ENCODE data around the gene ISOC2. TPM values are rescaled to one million over a fixed set of nuclear protein-coding genes. Genes with fewer than 3 reads are reported as not detected.
A peak's percentile ranks its signal among the peaks of the same experiment; 100 is the strongest.

The ISOC2 gene
- total RNA-seq, 1 donor from 2014 or later = 39.8 TPM

DNA sequence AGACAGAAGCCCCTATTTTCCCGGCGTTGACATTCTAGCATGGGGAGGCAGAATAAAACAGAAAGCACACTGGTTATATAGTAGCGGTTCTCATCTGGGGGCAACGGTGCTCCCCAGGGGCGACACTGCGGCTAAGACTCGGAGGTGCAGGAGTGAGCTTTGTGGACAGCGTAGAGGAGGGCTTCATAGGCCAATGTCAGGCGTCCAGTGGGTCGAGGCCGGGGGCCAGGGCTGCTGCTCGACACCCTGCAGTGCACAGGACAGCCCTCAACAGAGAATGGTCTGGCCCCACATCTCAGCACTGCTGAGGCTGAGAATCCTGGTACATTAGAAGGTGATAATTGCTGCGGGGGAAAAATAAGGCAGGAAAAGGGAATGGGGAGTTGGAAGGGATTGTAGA, 16.5 kb upstream of the ISOC2 start:
- peak overlapping the region; percentile 67 for H3K27ac Mint-ChIP-seq (ENCODE audit: unreplicated experiment)

GRCh38 chr19:55476100-55476775, 14.8 kb upstream of the ISOC2 start, which contains the start of gene ZNF628:
ZNF628 (plus strand) TSS chr19:55476617; CDS start chr19:55479911, 3,294 bp downstream.
- Mint-ChIP-seq H3K36me3 (ENCODE audit: low read depth) (no peaks in the 10 kb centered on the region), H3K27me3 (ENCODE audit: low read depth) (no peaks in the 10 kb centered on the region), H3K4me1 (ENCODE audit: low read depth) (peaks cover 41% of the 10 kb centered on the region), H3K9me3 (ENCODE audit: low read depth) (no peaks in the 10 kb centered on the region), H3K4me3 (ENCODE audit: unreplicated experiment) (peak within 1 kb of the TSS; percentile 94), H3K27ac (ENCODE audit: unreplicated experiment) (peak within 1 kb of the TSS; percentile 96)
- peak; percentile 99 for DNase-seq (ENCODE audit: low spot score)
- TF ChIP-seq, protein P1, sequence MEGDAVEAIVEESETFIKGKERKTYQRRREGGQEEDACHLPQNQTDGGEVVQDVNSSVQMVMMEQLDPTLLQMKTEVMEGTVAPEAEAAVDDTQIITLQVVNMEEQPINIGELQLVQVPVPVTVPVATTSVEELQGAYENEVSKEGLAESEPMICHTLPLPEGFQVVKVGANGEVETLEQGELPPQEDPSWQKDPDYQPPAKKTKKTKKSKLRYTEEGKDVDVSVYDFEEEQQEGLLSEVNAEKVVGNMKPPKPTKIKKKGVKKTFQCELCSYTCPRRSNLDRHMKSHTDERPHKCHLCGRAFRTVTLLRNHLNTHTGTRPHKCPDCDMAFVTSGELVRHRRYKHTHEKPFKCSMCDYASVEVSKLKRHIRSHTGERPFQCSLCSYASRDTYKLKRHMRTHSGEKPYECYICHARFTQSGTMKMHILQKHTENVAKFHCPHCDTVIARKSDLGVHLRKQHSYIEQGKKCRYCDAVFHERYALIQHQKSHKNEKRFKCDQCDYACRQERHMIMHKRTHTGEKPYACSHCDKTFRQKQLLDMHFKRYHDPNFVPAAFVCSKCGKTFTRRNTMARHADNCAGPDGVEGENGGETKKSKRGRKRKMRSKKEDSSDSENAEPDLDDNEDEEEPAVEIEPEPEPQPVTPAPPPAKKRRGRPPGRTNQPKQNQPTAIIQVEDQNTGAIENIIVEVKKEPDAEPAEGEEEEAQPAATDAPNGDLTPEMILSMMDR (IDR thresholded peaks at IDR 0.05) = no peak

More for the DNA sequence above, 16.5 kb upstream of the ISOC2 start:
- H3K9me3 Mint-ChIP-seq (ENCODE audit: low read depth) = no peaks in the 10 kb centered on the region
- H3K4me1 Mint-ChIP-seq (ENCODE audit: low read depth) = peaks cover 41% of the 10 kb centered on the region
- peak; percentile 70 for DNase-seq (ENCODE audit: low spot score)
- H3K4me3 Mint-ChIP-seq (ENCODE audit: unreplicated experiment) = peak overlapping the region; percentile 94
- TF ChIP-seq, protein P1 (IDR thresholded peaks at IDR 0.05) = no peak
- H3K27me3 Mint-ChIP-seq (ENCODE audit: low read depth) = no peaks in the 10 kb centered on the region
- no peaks in the 10 kb centered on the region for H3K36me3 Mint-ChIP-seq (ENCODE audit: low read depth)

DNA sequence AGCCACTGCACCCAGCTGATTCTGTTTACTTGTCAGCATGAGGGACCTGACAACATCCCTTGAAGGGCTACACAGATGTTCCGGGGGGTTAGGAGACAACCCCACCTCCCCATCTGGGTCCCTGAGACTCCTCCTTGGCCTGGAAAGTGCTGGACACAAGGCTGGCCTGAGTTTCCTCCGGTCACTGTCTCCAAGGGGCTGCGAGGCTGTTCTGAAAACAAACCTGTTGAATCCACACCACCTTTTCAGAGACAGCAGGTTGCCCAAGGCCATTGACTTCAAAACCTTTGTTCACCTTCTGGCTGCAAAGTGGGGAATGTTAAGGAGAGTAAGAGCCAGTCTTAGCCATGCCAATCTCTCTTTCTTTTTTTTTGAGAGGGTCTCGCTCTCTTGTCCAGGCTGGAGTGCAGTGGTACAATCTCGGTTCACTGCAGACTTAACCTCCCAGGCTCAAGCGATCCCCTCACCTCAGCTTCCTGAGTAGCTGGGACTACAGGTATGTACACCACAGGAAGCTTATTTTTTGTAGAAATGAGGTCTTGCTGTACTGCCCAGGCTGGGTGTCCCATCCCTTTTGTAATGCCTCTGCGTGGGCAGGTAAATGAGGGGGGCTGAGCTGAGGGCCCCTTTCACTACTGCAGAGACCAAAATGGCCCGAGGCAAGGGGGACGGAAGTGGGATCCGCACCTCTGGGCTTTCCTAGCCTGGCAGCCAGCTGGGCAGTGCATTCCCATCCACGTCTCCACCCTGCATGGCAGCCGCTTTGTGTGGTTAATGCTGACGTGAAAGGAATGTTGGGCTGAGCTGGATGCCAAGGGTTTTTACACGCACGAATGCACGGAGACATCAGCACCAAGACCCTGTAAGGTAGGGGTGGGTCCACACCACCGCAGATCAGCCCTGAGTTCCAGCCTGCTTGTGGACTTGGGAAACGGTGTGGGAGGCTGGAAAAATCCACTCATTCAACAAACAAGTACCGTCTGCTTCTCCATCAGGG, 13.1 kb upstream of the ISOC2 start:
- no peaks in the 10 kb centered on the region for H3K36me3 Mint-ChIP-seq (ENCODE audit: low read depth)
- H3K4me1 Mint-ChIP-seq (ENCODE audit: low read depth) = peaks cover 41% of the 10 kb centered on the region
- H3K9me3 Mint-ChIP-seq (ENCODE audit: low read depth) = no peaks in the 10 kb centered on the region
- no peak overlapping the region for H3K4me3 Mint-ChIP-seq (ENCODE audit: unreplicated experiment)
- H3K27ac Mint-ChIP-seq (ENCODE audit: unreplicated experiment) = peak overlapping the region; percentile 96
- TF ChIP-seq, protein P1 (IDR thresholded peaks at IDR 0.05) = no peak
- H3K27me3 Mint-ChIP-seq (ENCODE audit: low read depth) = no peaks in the 10 kb centered on the region
- peak; percentile 68 for DNase-seq (ENCODE audit: low spot score)

GRCh38 chr19:55473225-55474012, 12.0 kb upstream of the ISOC2 start:
- no peaks in the 10 kb centered on the region for H3K36me3 Mint-ChIP-seq (ENCODE audit: low read depth)
- peaks cover 31% of the 10 kb centered on the region for H3K4me1 Mint-ChIP-seq (ENCODE audit: low read depth)
- H3K4me3 Mint-ChIP-seq (ENCODE audit: unreplicated experiment) = no peak overlapping the region
- no peaks in the 10 kb centered on the region for H3K9me3 Mint-ChIP-seq (ENCODE audit: low read depth)
- no peak for DNase-seq (ENCODE audit: low spot score)
- TF ChIP-seq, protein P1 (IDR thresholded peaks at IDR 0.05) = no peak
- no peaks in the 10 kb centered on the region for H3K27me3 Mint-ChIP-seq (ENCODE audit: low read depth)
- no peak overlapping the region for H3K27ac Mint-ChIP-seq (ENCODE audit: unreplicated experiment)
